Natural killer cell (primary cell): ENCODE results near the gene TUBGCP4. TPM values are rescaled to one million over a fixed set of nuclear protein-coding genes. Genes with fewer than 3 reads are reported as not detected.

Source experiments
- ATAC-seq, 3 donors: fragments of 150-1000 bp in 2 of 3; fragments of 200-7000 bp in 1 of 3; cut with Tn5 transposase; 1 replicate in 1 of 3; 2 replicates in 2 of 3; pipeline ENCODE4 v1.10.0; 2021; ENCODE audit warnings: mild to moderate bottlenecking in 2 of 3, moderate library complexity in 2 of 3
- DNase-seq, 2 donors: peaks; one replicate each; pipeline versions ENCODE4 v3.0.0 to v3.0.0-alpha.2; 2013 to 2021; ENCODE audit warnings: mixed read lengths in 1 of 2
- H3K27ac ChIP-seq: one replicate; pipeline ENCODE4 v1.5.1; 2013; ENCODE audit warnings: mild to moderate bottlenecking, low read length
- H3K27me3 ChIP-seq: one replicate; pipeline ENCODE4 v1.6.1; 2013; ENCODE audit warnings: low read length; ENCODE audit not compliant: control insufficient read depth, insufficient read depth
- H3K36me3 ChIP-seq: one replicate; pipeline ENCODE4 v1.6.1; 2013; ENCODE audit warnings: low read length; ENCODE audit not compliant: control insufficient read depth, insufficient read depth
- H3K4me1 ChIP-seq: one replicate; pipeline ENCODE4 v1.6.1; 2013; ENCODE audit warnings: low read length; ENCODE audit not compliant: control insufficient read depth, insufficient read depth
- H3K4me3 ChIP-seq: one replicate; pipeline ENCODE4 v1.5.1; 2013; ENCODE audit warnings: low read length
- H3K9me3 ChIP-seq: one replicate; pipeline ENCODE4 v1.6.1; 2013; ENCODE audit warnings: low read length; ENCODE audit not compliant: control insufficient read depth, insufficient read depth
- H3K27ac Mint-ChIP-seq, 2 donors: one replicate each; pipeline ENCODE4 v1.8.0; 2022; ENCODE audit warnings: mild to moderate bottlenecking in 2 of 2, mixed read lengths in 2 of 2, moderate library complexity in 1 of 2
- H3K27me3 Mint-ChIP-seq, 2 donors: one replicate each; pipeline ENCODE4 v1.8.0; 2022; ENCODE audit warnings: low read depth in 2 of 2, mixed read lengths in 2 of 2
- H3K36me3 Mint-ChIP-seq: one replicate; pipeline ENCODE4 v1.8.0; 2022; ENCODE audit warnings: mixed read lengths
- H3K4me1 Mint-ChIP-seq, 2 donors: one replicate each; pipeline ENCODE4 v1.8.0; 2022; ENCODE audit warnings: mixed read lengths in 2 of 2
- H3K4me3 Mint-ChIP-seq: one replicate; pipeline ENCODE4 v1.8.0; 2022; ENCODE audit warnings: mild to moderate bottlenecking, moderate library complexity, mixed read lengths
- H3K9me3 Mint-ChIP-seq, 2 donors: one replicate each; pipeline ENCODE4 v1.8.0; 2022; ENCODE audit warnings: mixed read lengths in 2 of 2
- CTCF ChIP-seq: fragments of 200-600 bp; IDR thresholded peaks from one replicate; pipeline ENCODE4 v1.8.0; 2022; ENCODE audit warnings: antibody characterized with exemption
- WGBS: methylation state at CpG from one replicate; pipeline ENCODE4 v1.1.7; 2013; ENCODE audit warnings: missing lambda C conversion rate; ENCODE audit not compliant: insufficient coverage; 5-methylcytosine and 5-hydroxymethylcytosine counted together
- intact Hi-C: fragments of 100-400 bp; cut with micrococcal nuclease; formaldehyde crosslinking; loops from one replicate; pipeline ENCODE4 v1.14.2; 2022
- total RNA-seq, 4 donors: library from RNA; stranded (reverse); fragments of 120-200 nt in 1 of 4; gene quantifications; one replicate each; pipeline versions ENCODE4 v1.2.3 to v1.2.4, GENCODE V29; 2013 to 2022

TUBGCP4 gene
- total RNA-seq, 3 donors from 2014 or later (not counting 1 experiment from before 2014, with no cell fraction given) = 12.0 to 17.5 (median 15.1) TPM

GRCh38 chr15:43347114-43347513, 23.8 kb upstream of the TUBGCP4 start:
- WGBS = 88% methylated on average over 2 of the region's 3 CpGs
- Mint-ChIP-seq H3K4me3 (no peak overlapping the region), H3K27ac (no peak overlapping the region), H3K9me3 (no peaks in the 10 kb centered on the region), H3K27me3 (no peaks in the 10 kb centered on the region), H3K4me1 (no peaks in the 10 kb centered on the region), H3K36me3 (no peaks in the 10 kb centered on the region)
- intact Hi-C loops = no loop called here
- DNase-seq (no peak), ATAC-seq (no peak)
- Histone ChIP-seq H3K27ac (no peak overlapping the region), H3K36me3 (peaks cover 6% of the 10 kb centered on the region), H3K27me3 (no peaks in the 10 kb centered on the region), H3K4me1 (no peaks in the 10 kb centered on the region), H3K4me3 (no peak overlapping the region), H3K9me3 (no peaks in the 10 kb centered on the region)
- TF ChIP-seq CTCF = no peak

GRCh38 chr15:43352693-43353382, 18.1 kb upstream of the TUBGCP4 start:
- H3K4me3 ChIP-seq = no peak overlapping the region
- H3K4me1 ChIP-seq = no peaks in the 10 kb centered on the region
- ATAC-seq (no peak), DNase-seq (no peak)
- H3K36me3 Mint-ChIP-seq = no peaks in the 10 kb centered on the region
- peaks cover 6% of the 10 kb centered on the region for H3K36me3 ChIP-seq
- intact Hi-C loops = no loop called here
- no peaks in the 10 kb centered on the region for H3K27me3 Mint-ChIP-seq
- TF ChIP-seq CTCF = no peak
- H3K9me3 ChIP-seq = no peaks in the 10 kb centered on the region
- 86% methylated on average over 2 of the region's 2 CpGs for WGBS
- no peaks in the 10 kb centered on the region for H3K9me3 Mint-ChIP-seq
- H3K4me3 Mint-ChIP-seq = no peak overlapping the region
- no peaks in the 10 kb centered on the region for H3K4me1 Mint-ChIP-seq
- no peak overlapping the region for H3K27ac Mint-ChIP-seq
- H3K27me3 ChIP-seq = no peaks in the 10 kb centered on the region
- H3K27ac ChIP-seq = no peak overlapping the region

DNA sequence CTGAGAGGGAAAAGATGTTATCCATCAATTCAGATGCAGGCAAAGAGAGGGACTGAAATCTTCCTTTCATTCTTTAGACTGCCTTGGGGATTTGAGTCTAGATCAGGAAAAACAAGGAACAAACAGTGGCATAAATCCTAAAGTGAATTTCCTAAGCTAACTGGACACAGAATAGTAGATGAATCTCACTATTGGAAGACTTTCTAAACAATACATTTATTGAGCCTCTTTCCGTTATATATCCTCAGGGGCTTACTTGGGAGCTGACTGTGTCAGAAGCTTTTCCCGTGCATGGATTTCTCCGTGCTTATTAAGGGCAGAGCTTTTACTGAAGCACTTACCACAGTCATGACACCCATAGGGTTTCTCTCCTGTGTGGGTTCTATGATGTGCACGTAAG, 10.1 kb upstream of the TUBGCP4 start:
- H3K4me3 Mint-ChIP-seq = no peak overlapping the region
- no peak overlapping the region for H3K4me3 ChIP-seq

More for the DNA sequence above, 10.1 kb upstream of the TUBGCP4 start:
- Mint-ChIP-seq H3K27me3 (no peaks in the 10 kb centered on the region), H3K27ac (no peak overlapping the region), H3K9me3 (peaks cover 15 to 24% of the 10 kb centered on the region in 2 donors), H3K36me3 (peaks cover 45% of the 10 kb centered on the region), H3K4me1 (peaks cover 8 to 15% of the 10 kb centered on the region in 2 donors)
- no peak for ATAC-seq
- no peak for TF ChIP-seq CTCF
- H3K27me3 ChIP-seq = no peaks in the 10 kb centered on the region
- H3K36me3 ChIP-seq = peaks cover 46% of the 10 kb centered on the region
- intact Hi-C loops = no loop called here
- no peak for DNase-seq
- WGBS = 73% methylated on average over 4 of the region's 4 CpGs
- H3K9me3 ChIP-seq = peaks cover 45% of the 10 kb centered on the region
- no peaks in the 10 kb centered on the region for H3K4me1 ChIP-seq
- H3K27ac ChIP-seq = no peak overlapping the region
